ENCODE data around the gene ADPRS.

Gene ADPRS

DNA sequence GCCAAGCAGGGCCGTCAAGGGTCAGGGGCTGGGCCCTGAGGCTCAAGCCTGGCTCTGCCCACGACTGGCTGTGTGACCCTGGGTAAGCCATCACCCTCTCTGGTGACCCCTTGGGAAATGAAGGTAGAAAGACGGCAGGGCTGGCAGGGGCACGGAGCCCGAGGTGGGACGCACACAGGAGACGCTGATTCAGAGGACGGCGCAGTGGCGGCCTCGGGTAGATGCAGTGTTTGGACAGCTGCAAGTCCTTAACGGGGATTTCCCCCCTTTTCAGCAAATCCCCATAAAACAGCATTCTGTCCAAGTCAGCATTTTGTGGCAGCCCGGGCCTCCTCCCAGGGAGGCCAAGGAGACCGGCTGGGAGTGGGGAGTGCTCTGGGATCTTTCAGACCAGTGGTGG lies 19.6 kb downstream of the ADPRS start:
- no peak for DNase-seq (ENCODE audit: low spot score)

DNA sequence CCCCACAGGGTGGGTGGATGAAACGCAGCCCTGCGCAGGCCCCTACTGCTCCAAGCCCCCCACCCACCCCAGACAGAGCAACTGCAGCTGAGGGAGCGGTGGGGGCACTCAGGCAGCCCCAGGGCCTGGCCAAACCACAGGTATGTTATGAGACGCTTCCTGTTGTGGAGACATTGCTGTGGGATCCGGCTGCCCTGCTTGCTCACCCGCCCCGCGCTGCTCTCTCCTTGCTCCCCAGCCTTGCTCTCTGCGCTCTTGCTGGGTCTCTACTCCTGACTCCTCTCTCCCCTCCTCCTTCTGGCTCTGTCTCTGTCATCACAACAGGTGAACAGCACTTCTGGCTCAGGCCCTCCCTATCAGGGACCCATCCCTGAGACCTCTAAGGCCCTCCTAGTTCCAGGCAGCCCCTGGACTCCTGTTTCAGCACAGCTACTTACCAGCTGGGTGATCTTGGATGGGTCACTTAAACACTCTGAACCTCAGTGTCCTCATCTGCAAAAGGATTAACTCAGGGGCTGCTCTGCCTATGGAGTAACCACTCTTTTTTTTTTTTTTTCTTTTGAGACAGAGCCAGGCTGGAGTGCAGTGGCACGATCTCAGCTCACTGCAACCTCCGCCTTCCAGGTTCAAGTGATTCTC lies 20.5 kb downstream of the ADPRS start:
- DNase-seq (ENCODE audit: low spot score) = no peak

DNA sequence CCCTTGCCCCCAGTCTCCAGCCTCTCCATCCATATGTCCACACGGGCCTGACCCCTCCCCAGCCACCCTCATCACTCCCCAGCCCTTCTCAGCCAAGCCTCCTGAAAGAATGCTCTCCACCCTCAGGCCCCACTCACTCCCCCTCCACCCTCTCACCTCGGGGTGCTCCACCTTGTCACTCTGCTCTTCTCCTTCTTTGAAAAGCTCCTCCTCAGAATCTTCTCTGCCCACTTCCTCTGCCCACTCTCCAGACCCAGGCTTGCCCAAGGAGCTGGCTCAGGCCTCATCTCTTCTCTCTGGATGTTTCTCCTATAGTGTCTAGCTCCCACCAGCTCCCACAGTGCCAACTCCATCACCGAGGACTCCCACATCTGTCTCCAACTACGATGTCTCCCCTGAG lies 22.5 kb downstream of the ADPRS start:
- no peak for DNase-seq (ENCODE audit: low spot score)

DNA sequence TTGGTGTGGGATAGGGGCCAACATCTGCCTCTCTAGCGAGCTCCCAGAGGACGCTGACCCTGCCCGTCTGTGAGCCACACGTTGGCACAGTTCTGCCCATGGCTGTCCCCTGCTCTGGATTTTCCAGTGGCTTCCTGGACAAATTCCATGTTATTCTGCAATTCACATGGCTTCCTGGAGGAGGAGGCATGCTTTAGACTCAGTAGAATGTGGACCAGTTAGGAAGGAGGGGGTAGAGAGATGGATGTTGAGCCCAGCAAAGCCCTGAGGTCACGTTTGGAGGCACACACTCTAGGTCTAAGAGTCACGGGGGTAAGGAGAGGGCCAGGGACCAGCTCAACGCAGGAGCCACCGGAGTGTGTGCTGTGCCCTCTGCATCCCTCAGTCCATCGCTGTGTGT lies 24.1 kb downstream of the ADPRS start:
- no peak for DNase-seq (ENCODE audit: low spot score)

DNA sequence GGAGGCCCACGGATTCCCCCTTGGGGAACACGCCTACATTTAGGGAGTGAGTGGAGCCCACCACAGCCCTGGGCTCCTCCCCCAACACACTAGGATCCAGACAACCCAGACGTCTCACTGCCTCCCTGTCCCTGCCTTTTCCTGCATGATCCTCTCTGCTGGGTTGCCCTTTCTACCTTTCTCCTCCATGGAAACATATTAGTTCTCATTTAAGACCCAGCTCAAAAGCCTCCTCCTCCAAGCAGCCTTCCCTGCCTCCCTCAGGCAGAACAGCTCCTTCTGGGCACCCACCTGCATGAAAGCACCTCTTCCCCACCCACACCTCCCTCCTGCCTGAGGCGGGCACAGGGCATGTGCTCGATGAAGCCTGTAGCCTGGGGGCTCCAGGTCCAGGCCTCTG lies 25.7 kb downstream of the ADPRS start:
- DNase-seq (ENCODE audit: low spot score) = no peak

DNA sequence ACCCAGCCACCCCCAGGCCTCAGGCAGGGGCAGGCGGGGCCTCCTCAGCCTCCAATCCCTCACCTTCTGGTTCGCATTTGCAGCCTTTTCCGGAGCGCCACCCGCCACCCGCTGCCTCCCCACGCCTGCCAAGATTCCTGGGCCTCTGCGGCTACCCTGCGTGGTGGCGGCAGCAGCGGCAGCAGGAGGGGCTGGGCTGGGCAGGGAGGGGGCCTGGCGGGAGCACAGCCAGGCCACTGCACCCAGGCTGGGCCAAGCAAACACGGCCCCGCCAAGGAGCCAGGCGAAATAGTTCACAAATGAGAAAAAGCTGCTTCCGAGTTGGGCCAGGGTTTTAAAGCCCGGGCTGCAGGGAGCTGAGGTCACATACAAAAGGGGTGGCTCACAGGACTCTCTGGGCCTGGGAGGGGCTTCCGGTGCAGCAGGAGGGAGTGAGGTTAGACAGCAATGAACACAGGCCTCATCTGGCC lies 26.5 kb downstream of the ADPRS start:
- no peak for DNase-seq (ENCODE audit: low spot score)

DNA sequence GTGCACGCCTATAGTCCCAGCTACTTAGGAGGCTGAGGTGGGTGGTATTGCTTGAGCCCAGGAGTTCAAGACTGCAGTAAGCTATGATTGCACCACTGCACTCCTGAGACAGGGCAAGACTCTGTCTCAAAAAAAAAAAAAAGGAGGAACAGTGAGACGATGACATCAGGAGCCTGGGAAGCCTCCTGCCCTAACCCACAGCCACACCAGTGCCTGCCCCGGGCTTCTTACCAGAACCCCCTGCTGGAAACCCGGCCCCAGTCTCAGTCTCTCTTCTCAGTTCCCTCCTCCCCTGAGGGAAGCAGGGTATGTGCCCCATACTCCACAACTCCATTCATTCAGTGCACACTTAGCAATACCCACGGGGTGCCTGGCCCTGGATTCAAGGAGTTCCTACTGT lies 27.2 kb downstream of the ADPRS start:
- DNase-seq (ENCODE audit: low spot score) = no peak

DNA sequence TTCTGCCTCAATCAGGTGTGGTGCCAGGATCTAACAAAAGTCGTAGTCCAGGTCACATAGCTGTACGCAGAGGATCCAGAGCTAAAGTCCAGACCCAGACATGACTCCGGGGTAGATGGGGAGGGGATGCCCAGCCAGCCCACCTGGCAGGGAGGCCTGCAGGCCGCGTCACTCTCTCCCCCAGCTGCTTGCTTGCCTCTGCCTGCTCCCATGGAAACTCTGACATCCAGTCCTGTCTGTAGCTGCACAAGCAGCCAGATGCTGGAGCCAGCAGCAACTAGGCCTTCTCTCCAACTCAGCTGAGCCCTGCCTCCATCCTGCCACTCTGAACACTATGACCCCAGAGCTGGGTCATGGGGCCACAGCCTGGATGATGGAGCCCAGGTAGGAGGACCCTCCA lies 28.2 kb downstream of the ADPRS start:
- no peak for DNase-seq (ENCODE audit: low spot score)

DNA sequence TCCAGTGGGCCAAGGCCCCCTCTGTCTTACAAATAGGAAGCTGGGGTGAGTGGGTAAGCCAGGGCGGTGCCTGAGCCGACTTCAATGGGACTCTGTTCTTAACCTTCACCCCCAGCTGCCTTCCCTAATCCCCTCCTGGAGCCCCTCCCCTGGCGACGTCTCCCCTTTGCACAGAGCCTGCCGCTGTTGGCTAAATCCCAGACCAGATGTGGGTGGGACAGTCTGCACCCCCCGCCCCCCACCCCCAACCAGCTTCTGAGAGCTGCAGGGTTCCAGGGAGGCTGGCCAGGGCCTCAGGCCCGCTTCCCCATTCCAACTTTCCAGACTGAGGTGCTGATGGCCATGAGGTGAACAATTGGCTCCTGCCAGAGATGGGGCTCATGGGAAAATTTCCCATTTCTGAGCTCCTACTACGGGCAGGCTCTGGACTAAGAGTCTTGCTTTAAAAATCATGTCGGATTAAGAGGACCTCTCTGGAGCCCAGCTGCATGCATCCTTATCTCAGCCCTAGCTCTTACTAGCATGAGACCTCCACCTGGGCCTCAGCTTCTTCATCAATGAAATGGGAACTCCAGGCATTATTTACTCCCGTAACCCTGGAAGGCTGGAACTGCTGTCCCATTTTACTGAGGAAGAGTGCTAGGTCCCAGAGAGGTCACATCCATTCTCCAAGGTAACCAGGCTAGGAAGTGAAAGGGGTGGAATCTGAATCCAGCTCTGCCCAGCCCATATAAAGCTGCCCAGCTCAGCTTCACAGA lies 29.9 kb downstream of the ADPRS start:
- no peak for DNase-seq (ENCODE audit: low spot score)

DNA sequence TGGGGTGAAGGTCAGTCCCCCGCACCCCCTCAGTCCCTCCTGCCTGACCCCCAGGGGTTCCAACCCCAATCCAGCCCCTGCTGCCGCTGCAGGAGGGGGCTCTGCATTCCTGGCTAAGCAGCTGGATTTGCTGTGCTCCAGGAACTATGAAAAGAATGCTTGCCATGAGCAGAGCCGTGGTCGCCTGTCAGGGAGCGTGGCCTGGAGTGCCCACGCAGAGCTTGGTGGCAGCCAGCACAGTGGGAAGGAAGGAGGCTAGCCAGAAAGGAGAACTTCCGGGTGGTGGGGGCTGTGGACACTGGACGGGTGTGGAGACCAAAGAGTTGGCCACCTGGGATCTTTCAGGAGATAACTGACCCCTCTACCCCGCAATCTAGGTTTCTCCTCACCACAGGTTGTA lies 30.8 kb downstream of the ADPRS start:
- no peak for DNase-seq (ENCODE audit: low spot score)

DNA sequence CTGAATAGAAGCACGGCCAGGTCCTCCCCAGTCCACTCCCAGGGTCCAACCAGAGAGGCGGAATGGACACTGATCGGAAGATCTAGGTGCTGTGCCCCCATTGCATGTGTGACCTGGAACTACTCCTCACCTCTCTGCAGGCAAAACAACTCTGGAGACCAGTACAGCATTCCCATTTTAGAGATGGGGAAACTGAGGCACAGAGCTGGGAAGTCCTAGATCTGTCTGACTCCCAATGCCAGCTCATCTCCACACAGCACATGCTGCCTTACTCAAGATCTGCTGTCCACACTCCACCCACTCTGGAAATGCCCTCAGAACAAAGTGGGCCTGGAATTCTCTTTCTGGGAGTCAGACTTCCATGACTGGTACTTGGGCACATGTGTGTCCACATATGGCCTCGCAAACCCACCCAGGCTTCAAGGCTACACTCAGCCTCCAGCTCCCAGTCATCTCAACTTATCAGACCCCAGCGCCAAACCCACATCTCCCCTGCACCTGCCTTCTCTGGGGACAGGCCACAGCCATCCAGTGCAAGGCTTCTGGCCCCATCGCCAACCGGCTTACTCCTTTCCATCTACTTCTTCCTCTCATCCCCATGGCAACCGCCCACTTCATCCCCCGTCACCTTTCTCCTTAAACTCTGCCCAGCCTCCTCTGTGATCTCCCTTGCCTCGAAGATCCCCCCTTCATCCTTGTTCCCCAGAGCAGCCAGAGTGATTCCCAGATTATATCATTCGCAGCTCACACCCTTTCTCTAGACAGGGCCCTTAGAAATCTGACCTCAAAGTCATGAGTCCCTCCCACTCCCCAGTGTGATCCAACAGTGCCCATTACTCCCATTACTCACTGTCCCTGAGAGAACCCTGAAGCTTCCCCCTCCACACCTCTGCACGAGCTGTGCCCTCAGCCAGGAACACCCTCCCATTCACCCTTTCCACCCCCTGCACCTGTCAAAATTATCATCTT lies 33.7 kb downstream of the ADPRS start:
- DNase-seq (ENCODE audit: low spot score) = no peak

DNA sequence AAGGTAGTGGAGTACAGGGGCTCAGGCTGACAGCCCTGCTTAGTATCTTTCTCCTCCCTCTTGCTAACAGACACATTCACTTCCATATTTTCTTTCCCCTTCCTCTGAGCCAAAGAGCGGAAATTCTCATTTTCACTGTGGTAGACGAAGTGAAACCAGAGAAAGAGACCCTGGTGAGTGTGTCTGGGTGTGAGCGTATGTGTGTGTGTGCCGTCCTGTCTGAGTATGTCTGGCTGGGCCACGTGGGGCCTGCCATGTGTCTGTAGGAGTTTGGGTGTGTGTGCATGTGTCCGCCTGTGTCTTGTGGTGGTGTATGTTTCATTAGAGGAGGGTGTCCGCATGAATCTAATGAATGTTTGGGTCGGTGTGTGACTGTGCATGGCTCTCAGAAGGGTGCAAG lies 34.7 kb downstream of the ADPRS start:
- no peak for DNase-seq (ENCODE audit: low spot score)

DNA sequence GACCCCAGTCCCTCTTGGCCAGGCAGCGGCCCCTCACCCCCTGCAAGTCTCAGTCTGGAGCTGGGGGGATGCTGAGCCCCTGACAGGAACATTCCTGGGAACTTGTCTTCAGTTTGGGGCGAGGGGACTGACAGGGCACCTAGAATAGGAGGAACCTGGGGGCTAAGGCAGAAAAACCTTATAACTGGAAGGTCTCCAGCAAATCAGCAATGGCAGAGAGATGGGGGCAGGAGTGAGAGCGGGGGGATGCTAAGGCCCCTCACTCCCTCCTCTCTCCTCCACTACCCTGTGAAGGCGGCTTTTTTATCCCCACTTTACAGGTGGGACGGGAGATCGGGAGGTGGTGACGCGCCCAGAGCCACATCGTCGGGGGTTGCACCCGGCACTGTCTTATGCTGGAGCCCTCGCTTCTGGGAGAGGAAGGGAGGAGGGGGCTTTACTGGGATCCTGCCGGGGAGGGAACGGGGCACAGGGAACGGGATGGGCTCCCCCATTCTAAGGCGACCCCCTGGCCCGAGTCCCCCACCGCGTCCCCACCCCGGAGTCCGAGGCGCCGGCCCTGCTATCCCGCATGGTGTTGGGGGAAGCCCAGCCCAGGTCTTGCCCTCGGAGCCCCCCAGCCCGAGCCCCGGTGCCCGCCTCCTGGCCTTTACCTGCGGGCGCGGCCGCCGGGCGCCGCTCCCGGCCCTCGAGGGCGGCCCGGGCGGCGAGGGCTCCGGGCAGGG lies 35.9 kb downstream of the ADPRS start:
- DNase-seq (ENCODE audit: low spot score) = no peak

DNA sequence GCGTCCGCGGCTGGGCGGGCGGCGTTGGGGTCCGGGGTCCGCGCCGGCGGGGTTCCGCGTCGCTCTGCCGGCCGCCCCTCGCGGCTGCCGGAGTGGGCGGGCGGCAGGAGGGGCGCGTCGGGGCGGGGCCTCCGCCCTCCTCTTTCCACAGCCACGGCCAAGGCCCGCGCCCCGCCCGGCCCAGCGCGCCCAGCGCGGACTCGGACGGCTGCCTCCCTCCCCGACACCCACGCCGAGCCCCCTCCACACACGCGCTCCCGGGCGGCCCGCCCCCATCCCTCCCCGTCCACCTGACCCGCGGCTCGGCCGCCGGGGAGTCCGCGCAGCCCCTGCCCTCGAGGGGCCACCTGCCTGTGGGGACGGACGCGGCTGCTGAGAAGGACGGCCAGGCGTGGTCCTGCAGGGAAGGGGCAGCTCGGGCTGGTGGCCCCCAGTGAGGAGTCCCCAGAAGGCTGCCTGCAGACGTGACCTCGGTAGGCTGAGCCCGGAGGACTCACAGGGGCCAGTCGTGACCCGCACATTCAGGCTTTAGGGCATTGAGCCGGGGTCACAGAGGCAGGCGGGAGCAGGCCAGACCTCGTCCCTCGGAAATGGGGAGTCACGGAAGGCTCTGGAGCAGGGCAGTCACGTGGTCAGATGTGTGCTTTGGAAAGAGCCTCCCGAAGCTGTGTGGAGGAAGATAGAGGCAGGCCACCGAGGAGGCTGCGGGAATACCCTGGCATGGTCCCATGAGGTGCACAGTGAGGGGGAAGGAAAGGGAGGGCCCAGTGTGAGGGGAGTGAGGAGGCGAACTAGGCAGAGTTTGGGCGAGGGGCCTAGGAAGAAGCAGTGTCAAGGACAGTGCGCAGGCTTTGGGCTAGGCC lies 36.7 kb downstream of the ADPRS start, which contains the start of gene COL8A2:
Gene COL8A2, minus strand, starts transcription at position 94 of the 863 bp plus-strand sequence. CDS start 24,980 bp downstream, outside the sequence.
- no peak for DNase-seq (ENCODE audit: low spot score)

DNA sequence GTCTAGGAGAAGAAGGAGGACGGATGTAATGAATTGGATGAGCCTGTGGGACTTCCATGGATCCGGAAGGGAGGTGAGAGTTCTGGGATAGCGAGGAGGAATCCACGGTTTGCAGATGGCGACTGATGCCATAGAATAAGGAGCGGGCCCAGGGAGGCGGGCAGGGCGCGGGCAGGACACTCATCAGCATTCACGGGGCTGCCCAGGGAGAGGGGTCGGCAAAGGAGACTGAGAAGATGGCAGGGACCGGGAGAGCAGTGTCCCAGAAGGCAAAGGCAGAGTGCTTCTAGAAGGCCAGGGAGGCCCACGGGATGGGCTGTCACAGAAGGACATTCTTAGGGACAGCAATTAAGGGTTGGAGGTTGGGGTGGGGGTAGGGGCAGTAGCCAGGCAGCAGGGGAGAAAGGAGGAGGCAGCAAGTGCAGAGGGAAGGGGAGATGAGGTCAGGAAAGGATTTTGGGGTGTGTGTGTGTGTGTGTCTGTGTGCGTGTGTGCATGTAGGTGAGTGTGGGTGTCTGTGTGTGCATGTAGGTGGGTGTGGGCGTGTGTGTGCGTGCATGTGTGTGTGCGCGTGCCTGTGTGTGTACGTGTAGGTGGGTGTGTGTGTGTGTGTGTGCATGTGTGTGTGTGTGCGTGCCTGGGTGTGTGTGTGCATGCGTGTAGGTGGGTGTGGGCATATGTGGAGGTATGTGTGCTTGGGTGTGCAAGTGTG lies 37.5 kb downstream of the ADPRS start:
- no peak for DNase-seq (ENCODE audit: low spot score)

DNA sequence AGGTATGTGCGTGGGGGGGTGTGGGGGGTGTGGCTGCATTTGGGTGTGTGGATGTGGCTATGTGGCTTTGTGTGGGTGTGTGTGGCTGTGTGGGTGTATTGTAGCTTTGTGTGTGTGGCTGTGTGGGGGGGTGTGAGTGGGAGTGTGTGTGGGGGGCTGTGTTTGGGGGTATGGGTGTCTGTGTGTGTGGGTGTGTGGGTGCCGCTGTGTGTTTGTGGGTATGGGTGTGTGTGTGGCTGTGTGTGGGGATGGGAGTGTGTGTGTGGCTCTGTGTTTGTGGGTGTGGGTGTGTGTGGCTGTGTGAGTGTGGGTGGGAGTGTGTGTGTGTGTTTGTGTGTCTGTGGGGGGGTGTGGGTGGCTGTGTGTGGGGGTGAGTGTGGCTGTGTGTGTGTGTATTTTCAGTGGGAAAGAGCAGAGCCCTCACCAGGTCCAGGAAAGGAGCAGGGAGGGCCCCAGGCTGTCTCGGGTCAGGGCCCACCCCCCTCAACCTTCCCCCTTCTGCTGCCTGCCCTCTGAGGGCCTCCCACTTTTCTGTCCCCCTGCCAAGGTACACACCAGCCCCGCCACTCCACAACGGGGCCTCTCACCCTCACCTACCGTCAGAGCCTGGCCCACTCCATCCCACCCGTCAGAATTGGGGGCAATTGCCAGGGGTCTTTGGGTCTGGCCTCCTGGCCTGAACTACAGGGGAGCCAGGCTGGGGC lies 38.3 kb downstream of the ADPRS start:
- DNase-seq (ENCODE audit: low spot score) = no peak

DNA sequence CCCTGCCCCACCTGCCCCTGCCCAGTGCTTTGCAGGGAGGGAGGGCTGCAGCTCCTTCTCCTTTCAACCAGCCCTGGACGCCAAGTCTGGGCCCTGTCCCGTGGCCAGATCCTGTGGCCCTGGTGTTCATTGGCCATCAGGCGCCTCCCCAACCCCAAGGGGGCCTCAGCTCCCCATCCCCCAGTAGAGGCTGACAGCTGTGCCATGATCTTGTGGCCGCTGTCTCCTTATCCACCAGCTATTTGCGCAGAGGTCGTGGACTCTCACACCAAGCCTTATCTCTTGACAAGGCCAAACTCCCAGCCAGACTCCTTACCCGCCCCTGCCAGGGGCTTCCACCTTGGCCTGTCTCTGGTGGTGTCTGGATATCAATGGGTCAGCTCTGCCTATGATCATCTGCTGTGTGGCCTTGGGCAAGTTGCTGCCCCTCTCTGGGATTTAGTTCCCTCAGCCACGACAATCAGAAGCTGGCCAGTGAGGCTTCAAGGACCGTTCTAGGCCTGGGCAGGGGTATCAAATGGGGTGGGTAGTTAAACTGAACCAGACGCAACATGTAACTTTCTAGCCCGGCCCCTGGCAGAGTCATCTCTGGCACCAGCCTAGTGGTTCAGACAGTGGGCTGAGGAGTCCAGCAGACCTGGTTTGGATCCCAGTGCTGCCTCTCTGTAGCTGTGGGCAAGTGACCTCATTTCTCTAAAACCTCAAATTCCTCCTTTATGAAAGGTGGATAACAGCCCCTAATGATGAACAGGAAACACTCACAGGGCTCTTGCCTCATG lies 39.6 kb downstream of the ADPRS start:
- no peak for DNase-seq (ENCODE audit: low spot score)

DNA sequence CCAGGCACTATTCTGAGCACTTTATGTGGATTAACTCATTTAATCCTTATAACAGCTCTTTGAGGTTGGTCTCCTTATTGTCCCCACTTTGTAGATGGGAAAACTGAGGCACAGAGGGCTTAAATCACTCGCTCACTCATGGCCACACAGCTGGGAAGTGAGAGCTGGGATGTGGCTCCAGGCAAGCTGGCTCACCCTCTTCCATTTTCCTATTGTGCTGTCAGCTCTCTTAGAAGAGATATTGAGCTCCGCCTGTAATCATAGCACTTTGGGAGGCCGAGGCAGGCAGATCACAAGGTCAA lies 40.2 kb downstream of the ADPRS start:
- no peak for DNase-seq (ENCODE audit: low spot score)

DNA sequence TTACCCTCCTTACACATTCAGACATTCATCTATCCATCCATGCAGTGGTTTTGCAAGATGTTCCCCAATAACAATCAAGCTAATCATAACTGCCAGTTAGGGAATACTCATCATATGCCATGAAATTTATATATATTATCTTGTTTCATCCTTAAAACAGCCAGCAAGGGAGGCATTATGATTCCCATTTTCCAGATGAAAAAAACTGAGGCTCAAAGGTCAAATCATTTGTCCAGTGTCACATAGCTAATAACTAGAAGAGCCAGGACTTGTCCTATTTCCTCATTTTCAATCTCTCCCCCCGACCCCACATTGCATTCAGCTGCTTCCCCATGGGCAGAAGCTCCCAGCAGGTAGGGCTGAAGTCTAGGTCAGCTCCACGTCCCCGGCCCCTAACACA lies 43.3 kb downstream of the ADPRS start:
- DNase-seq (ENCODE audit: low spot score) = no peak
